NCI-H1436 treated with DMSO at 0.1 percent for 48 hours (cell line): ENCODE results near the gene SNAP29.
"Not testable (repeated sequence)": the region's sequence is repeated elsewhere in the genome, so short reads cannot be mapped to it uniquely, and the experiment has no call there.

ENCODE experiments used
- DNase-seq: peaks from one replicate; lab custom pipeline; 2025; lab: John Stamatoyannopoulos, UW

Gene SNAP29

GRCh38 chr22:20858615-20859416 lies at the start of gene SNAP29, which contains the start of gene PI4KA:
TSS of gene SNAP29 (plus strand) at chr22:20859007. CDS start at chr22:20859111, 104 bp downstream.
TSS of gene PI4KA (minus strand) at chr22:20858811. CDS start at chr22:20858725, 86 bp downstream.
- peak; percentile 71 for DNase-seq

DNA sequence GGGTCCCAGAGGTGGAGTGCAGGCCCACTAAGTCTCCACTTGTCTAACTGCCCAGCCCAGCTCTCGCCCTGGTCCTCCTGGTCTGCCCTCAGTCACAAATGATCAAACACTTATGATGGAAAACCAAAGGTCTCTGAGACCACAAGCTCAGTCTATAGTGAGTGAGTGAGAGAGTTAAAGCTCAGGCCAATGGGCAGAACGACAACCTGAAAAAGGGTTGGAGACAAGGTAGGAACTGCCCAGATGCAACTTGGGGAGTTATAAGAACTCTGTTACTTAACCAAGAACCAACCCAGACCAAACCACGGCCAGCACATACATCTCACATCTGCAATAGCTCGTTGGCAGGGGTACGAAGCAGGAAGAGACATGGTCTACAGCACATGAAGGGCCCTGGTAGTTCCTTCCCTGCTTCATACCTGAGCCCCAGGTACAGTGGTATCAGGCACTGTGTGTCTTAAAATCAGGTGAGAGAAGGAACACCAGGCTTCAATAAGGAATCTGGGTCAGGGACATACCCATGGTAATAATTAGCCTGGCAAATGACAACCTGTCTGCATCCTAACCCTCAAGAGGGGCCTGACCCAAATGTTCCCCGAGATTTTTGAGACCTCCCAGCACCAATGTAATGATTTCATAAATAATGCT lies 49.1 kb upstream of the SNAP29 start:
- no peak for DNase-seq

DNA sequence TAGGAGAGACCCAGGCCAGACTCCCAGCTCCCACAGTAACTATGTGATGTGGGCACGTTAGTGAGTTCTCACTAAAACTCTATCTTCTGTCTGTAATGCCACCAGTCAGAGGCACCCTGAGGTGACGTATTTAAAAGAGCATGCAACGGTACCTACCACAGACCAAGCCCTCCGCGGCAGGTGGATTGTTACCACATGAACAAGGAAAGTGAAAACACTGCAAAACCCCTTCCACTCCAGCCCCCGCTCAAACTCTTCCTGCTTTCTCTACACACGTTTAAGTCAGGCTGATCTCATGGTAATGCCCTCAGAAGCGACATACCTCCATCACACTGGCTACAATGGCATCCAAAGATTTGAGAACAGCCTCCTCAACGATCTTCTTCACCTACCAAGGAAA lies 48.2 kb upstream of the SNAP29 start:
- DNase-seq, result no peak

- no peak for DNase-seq
Observed at GRCh38 chr22:20811171-20811570, 47.6 kb upstream of the SNAP29 start.

DNA sequence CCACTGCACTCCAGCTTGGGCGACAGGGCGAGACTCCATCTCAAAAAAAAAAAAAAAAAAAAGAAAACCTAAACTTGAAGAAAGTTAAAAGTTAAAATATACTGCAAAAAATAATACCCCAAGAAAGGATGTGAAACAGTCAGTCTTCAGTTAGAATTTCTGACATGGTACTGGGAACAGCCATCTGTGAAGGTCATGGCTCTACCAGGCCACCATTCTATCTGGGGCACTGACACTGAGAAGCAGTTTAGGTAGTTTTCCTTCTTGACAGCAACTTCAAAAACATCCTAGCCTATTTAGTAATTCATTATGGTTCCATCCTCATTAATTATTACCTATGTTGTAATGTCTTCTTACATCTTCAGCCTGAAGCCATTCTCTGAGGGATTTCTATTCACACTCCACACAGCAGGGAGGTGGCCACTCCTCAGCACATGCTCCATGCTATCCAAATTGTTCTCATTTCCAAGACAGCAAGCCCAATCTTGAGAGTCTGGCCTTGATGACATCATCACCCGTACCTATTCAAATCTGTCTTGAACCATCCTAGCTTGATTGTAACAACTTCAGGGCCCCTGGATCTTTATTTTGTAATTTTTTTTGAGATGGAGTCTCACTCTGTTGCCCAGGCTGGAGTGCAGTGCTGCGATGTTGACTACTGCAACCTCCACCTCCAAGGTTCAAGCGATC lies 46.7 kb upstream of the SNAP29 start:
- DNase-seq, result no peak

GRCh38 chr22:20813056-20813455 lies 45.8 kb upstream of the SNAP29 start:
- DNase-seq, result no peak

GRCh38 chr22:20814221-20814808 lies 44.5 kb upstream of the SNAP29 start:
- DNase-seq, result no peak

- no peak for DNase-seq
Observed at GRCh38 chr22:20815477-20816050, 43.2 kb upstream of the SNAP29 start.

GRCh38 chr22:20816559-20816958 lies 42.2 kb upstream of the SNAP29 start:
- DNase-seq, result no peak

- no peak for DNase-seq
Observed at GRCh38 chr22:20818471-20818870, 40.3 kb upstream of the SNAP29 start.

DNA sequence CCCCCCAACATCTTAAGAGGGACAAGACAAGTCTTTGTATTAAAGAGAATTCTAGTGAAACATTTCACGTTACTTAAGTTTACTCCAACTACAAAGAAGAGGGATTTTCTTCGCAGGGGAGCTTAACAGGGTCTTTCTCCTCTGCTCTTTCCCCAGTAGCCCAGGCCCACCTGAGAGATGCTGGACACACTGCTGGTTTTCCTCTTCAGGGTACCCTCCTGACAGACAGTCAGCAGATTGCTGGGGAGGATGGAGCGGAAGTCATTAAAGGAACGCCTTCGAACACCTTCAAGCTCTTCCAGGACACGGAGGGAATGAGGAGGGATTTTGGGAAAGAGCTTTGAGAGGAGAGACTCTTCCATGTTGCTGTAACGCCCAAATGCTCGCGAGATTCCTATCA lies 39.3 kb upstream of the SNAP29 start:
- DNase-seq, result no peak

GRCh38 chr22:20821717-20822239 lies 37.0 kb upstream of the SNAP29 start:
- DNase-seq, result not testable (repeated sequence)

DNA sequence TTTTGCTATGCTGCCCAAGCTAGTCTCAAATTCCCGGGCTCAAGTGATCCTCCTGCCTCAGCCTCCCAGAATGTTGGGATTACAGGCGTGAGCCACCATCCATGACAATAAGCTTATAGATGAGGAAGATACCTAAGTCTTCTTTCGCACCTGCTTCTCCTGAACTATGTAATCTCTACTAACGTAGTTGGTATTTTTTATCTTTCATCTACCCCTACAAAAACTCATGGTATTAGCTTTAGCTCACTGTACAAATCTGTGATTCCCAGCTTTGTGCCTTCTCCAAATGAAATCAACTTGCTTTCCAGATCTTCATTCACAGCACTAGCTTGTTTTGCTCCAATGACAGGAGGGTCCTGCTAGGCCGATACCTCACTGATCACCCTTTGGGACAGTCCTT lies 36.6 kb upstream of the SNAP29 start:
- DNase-seq, result no peak

GRCh38 chr22:20823264-20823663 lies 35.5 kb upstream of the SNAP29 start:
- no peak for DNase-seq

- not testable (repeated sequence) for DNase-seq
Observed at GRCh38 chr22:20825216-20825615, 33.6 kb upstream of the SNAP29 start.

GRCh38 chr22:20825624-20826023 lies 33.2 kb upstream of the SNAP29 start:
- no peak for DNase-seq

DNA sequence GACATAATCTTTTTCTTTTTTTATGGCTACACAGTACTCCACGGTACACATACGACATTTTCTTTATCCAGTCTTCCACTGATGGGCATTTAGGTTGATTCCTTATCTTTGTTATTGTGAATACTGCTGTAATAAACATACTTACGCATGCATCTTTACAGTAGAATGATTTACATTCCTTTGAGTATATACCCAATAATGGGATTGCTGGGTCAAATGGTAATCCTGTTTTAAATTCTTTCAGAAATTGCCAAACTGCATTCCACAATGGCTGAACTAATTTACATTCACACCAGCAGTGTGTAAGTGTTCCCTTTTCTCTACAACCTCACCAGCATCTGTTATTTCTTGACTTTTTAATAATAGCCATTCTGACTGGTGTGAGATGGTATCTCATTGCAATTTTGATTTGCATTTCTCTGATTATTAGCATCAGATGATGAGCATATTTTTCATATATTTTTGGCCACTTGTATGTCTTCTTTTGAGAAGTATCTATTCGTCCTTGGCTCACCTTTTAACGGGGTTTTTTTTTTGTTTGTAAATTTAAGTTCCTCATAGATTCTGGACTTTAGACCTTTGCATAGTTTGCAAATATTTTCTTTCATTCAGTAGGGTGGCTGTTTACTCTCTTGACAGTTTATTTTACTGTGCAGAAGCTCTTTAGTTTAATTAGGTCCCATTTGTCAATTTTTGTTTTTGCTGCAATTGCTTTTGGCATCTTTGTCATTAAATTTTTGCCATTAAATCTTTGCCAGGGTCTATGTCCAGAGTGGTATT lies 32.2 kb upstream of the SNAP29 start:
- DNase-seq, result not testable (repeated sequence)

- DNase-seq, result no peak
Observed at GRCh38 chr22:20829491-20830134, 29.2 kb upstream of the SNAP29 start.

- no peak for DNase-seq
Observed at GRCh38 chr22:20833225-20833665, 25.6 kb upstream of the SNAP29 start.

- no peak for DNase-seq
Observed at GRCh38 chr22:20834206-20834605, 24.6 kb upstream of the SNAP29 start.
